ENCODE measurements around the gene RNF220.

Gene RNF220

GRCh38 chr1:44616991-44617702, 212.1 kb downstream of the RNF220 start:
- no peak for DNase-seq (ENCODE audit: low read depth in 1 of 2, low spot score in 1 of 2)
- in situ Hi-C loops (cut with HindIII; ENCODE audit: low pct_unique_long_range_greater_than_20kb, low sequenced_read_pairs): no loop called here

GRCh38 chr1:44617703-44618029, 212.6 kb downstream of the RNF220 start:
- no peak for TF ChIP-seq JUND (IDR thresholded peaks at IDR 0.05; ENCODE audit: low read depth)
- DNase-seq (ENCODE audit: low read depth in 1 of 2, low spot score in 1 of 2): no peak
- in situ Hi-C loops (cut with HindIII; ENCODE audit: low pct_unique_long_range_greater_than_20kb, low sequenced_read_pairs): no loop called here

More at GRCh38 chr1:44616991-44617702, 212.1 kb downstream of the RNF220 start:
- no peak for TF ChIP-seq JUND (IDR thresholded peaks at IDR 0.05; ENCODE audit: low read depth)

- in situ Hi-C loops (cut with HindIII; ENCODE audit: low pct_unique_long_range_greater_than_20kb, low sequenced_read_pairs): no loop called here
- TF ChIP-seq JUND (IDR thresholded peaks at IDR 0.05; ENCODE audit: low read depth): no peak
- DNase-seq (ENCODE audit: low read depth in 1 of 2, low spot score in 1 of 2): no peak
These were observed 214.3 kb downstream of the RNF220 start for GRCh38 chr1:44619261-44619900.

GRCh38 chr1:44620072-44620471, 215.0 kb downstream of the RNF220 start:
- TF ChIP-seq JUND (IDR thresholded peaks at IDR 0.05; ENCODE audit: low read depth): no peak
- no peak for DNase-seq (ENCODE audit: low read depth in 1 of 2, low spot score in 1 of 2)

GRCh38 chr1:44621841-44622286, 216.8 kb downstream of the RNF220 start:
- TF ChIP-seq JUND (IDR thresholded peaks at IDR 0.05; ENCODE audit: low read depth): no peak
- in situ Hi-C loops (cut with HindIII; ENCODE audit: low pct_unique_long_range_greater_than_20kb, low sequenced_read_pairs): no loop called here
- no peak for DNase-seq (ENCODE audit: low read depth in 1 of 2, low spot score in 1 of 2)

More at GRCh38 chr1:44620072-44620471, 215.0 kb downstream of the RNF220 start:
- in situ Hi-C loops (cut with HindIII; ENCODE audit: low pct_unique_long_range_greater_than_20kb, low sequenced_read_pairs): no loop called here

GRCh38 chr1:44624268-44624901, 219.3 kb downstream of the RNF220 start:
- DNase-seq (ENCODE audit: low read depth in 1 of 2, low spot score in 1 of 2): no peak
- TF ChIP-seq JUND (IDR thresholded peaks at IDR 0.05; ENCODE audit: low read depth): no peak
- in situ Hi-C loops (cut with HindIII; ENCODE audit: low pct_unique_long_range_greater_than_20kb, low sequenced_read_pairs): no loop called here

- in situ Hi-C loops (cut with HindIII; ENCODE audit: low pct_unique_long_range_greater_than_20kb, low sequenced_read_pairs): no loop called here
- no peak for TF ChIP-seq JUND (IDR thresholded peaks at IDR 0.05; ENCODE audit: low read depth)
- no peak for DNase-seq (ENCODE audit: low read depth in 1 of 2, low spot score in 1 of 2)
These were observed 220.3 kb downstream of the RNF220 start for GRCh38 chr1:44625348-44625747.

- DNase-seq (ENCODE audit: low read depth in 1 of 2, low spot score in 1 of 2): peak in 1 of 2 experiments; percentile 58
- TF ChIP-seq JUND (IDR thresholded peaks at IDR 0.05; ENCODE audit: low read depth): peak; percentile 22; the same call in 1 of the 2 replicates
- in situ Hi-C loops (cut with HindIII; ENCODE audit: low pct_unique_long_range_greater_than_20kb, low sequenced_read_pairs): no loop called here
These were observed 224.1 kb downstream of the RNF220 start for GRCh38 chr1:44628962-44629756.

- in situ Hi-C loops (cut with HindIII; ENCODE audit: low pct_unique_long_range_greater_than_20kb, low sequenced_read_pairs): no loop called here
- no peak for TF ChIP-seq JUND (IDR thresholded peaks at IDR 0.05; ENCODE audit: low read depth)
- DNase-seq (ENCODE audit: low read depth in 1 of 2, low spot score in 1 of 2): no peak
These were observed 225.1 kb downstream of the RNF220 start for GRCh38 chr1:44630116-44630515.

- in situ Hi-C loops (cut with HindIII; ENCODE audit: low pct_unique_long_range_greater_than_20kb, low sequenced_read_pairs): no loop called here
- DNase-seq (ENCODE audit: low read depth in 1 of 2, low spot score in 1 of 2): no peak
- TF ChIP-seq JUND (IDR thresholded peaks at IDR 0.05; ENCODE audit: low read depth): no peak
These were observed 226.2 kb downstream of the RNF220 start for GRCh38 chr1:44631333-44631646.

- in situ Hi-C loops (cut with HindIII; ENCODE audit: low pct_unique_long_range_greater_than_20kb, low sequenced_read_pairs): no loop called here
- TF ChIP-seq JUND (IDR thresholded peaks at IDR 0.05; ENCODE audit: low read depth): no peak
- DNase-seq (ENCODE audit: low read depth in 1 of 2, low spot score in 1 of 2): peak; percentile 80 to 83
These were observed 226.8 kb downstream of the RNF220 start for GRCh38 chr1:44631647-44632539.

GRCh38 chr1:44632598-44632997, 227.5 kb downstream of the RNF220 start:
- DNase-seq (ENCODE audit: low read depth in 1 of 2, low spot score in 1 of 2): no peak
- no peak for TF ChIP-seq JUND (IDR thresholded peaks at IDR 0.05; ENCODE audit: low read depth)
- in situ Hi-C loops (cut with HindIII; ENCODE audit: low pct_unique_long_range_greater_than_20kb, low sequenced_read_pairs): no loop called here

Measured in T47D (cell line).